GM18498 (cell line): Measurements from ENCODE around the gene ZNF678.
"Not testable (repeated sequence)": the region's sequence is repeated elsewhere in the genome, so short reads cannot be mapped to it uniquely, and the experiment has no call there.

Experiments used
- ATAC-seq: cut with Tn5 transposase; IDR thresholded peaks from one replicate; pipeline ENCODE4 v1.9.1; 2021; ENCODE audit warnings: mild to moderate bottlenecking, moderate library complexity; ENCODE audit not compliant: unreplicated experiment

ZNF678 gene

DNA sequence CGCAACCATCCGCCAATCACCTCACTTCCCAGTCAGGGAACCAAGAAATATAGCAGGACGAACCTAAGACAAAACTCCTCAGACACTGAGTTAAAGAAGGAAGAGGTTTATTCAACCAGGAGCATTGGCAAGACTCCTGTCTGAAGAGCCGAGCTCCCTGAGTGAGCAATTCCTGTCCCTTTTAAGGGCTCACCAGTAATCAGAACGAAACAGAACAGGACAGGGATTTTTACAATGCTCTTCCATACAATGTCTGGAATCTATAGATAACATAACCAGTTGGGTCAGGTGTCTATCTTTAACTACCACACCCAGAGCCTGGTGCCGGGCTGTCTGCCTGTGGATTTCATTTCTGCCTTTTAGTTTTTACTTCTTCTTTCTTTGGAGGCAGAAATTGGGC is 32.9 kb downstream of the ZNF678 start:
- ATAC-seq = not testable (repeated sequence)

DNA sequence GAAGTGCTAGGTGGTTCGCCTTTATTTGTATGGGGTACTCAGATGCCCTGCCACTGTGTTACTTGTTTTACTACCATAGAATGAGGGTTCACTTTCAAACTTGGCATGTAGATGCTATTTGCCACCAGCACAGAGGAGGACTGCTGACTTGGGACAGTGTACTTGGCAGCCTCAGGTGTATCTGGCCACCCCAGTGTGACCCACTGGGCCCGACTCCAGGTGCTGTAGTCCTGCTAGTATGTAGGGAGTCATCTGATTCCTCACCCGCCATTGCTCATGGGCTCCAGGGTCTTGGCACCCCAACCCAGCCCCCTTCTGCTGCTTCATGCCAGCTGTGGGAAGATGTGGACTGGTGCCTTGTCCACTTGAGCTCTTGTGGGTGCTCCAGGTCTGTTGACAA is 40.0 kb downstream of the ZNF678 start:
- ATAC-seq = no peak

DNA sequence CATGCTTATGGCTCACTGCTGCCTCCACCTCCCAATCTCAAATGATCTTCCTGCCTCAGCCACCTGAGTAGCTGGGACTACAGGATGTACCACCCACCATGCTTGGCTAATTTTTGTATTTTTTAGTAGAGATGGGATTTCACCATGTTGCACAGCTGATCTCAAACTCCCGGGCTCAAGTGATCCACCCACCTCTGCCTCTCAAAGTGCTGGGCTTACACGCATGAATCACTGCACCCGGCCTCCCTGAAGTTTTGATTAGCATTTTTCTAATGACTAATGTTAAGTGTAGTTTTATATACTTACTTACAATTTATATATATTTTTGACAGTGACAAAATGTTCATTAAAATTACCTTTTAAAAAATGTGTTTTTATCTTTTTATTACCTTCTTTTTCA is 41.1 kb downstream of the ZNF678 start:
- ATAC-seq = no peak

DNA sequence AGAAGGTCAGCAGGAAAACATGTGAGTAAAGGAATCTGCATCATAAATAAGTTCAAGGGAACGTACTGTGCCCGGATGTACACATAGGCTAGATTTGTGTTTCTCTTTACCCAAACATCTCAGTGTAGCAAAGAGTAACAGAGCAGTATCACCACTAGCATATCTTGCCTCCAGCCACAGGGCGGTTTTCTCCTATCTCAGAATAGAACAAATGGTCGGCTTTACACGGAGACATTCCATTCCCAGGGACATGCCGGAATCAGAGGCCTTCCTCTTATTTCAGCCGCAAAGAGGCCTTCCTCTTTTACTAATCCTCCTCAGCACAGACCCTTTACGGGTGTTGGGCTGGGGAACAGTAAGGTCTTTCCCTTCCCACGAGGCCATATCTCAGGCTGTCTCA is 42.9 kb downstream of the ZNF678 start:
- ATAC-seq = not testable (repeated sequence)

DNA sequence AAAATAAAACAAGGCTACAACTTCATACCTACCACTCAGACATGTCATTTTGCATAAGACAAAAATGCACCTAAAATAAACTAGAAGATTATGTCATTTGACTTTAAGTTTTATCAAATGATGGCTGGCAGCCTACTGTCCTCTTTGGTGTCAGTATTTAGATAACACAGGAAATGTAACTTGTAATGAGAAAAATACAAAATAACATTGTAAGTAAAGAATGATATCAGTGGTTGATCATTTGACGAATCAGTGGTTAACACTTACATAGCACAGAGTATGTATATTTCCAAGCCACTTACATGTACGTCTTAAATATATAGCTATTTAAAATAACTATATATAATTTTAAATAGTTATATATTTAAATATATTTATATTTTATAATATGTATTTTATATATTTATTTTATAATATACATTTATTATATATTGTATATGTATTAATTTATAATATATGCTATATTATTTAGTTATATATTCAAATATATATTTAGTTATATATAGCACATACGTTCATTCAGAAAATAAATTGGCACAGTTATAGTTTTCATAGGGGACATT is 44.1 kb downstream of the ZNF678 start:
- ATAC-seq = no peak

- ATAC-seq = no peak
These were observed 49.3 kb downstream of the ZNF678 start for GRCh38 chr1:227612658-227613057.

DNA sequence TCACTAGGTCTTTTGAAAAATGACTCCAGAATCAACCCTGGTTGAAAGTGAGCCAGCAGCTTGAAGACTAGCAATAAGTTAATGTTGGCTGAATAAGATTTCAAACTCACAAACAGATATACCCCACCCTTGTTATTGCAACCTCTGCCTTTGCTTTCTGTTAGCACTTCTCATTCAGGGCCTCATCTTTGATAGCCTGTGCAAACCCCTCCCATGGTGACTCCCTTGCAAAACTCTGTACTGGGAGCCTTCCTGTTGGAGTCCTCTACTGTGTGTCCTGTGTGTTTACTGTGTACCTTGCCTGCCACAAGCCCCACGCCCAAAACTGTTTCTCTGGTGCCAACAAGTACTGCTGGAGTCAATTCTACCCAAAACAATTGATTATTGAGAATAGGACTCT is 50.2 kb downstream of the ZNF678 start:
- no peak for ATAC-seq

DNA sequence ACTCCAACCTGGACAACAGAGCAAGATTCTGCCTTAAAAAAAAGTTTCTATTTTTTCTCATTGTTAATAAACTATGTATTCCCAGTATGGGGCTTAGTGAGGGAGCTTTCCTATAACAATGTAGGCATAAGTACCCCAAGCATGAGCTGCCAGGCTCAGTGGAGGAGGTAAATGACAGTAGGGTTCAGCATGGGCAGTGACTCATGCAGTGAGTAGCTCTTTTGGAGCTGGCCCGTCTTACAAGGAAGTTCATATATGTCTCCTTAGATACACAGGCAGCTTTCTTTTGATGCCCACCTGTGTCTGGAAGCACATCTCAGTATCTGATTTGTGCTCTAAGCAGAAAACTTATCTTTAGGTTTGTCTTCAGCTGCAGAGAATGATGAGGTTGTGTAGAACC is 57.9 kb downstream of the ZNF678 start:
- no peak for ATAC-seq

DNA sequence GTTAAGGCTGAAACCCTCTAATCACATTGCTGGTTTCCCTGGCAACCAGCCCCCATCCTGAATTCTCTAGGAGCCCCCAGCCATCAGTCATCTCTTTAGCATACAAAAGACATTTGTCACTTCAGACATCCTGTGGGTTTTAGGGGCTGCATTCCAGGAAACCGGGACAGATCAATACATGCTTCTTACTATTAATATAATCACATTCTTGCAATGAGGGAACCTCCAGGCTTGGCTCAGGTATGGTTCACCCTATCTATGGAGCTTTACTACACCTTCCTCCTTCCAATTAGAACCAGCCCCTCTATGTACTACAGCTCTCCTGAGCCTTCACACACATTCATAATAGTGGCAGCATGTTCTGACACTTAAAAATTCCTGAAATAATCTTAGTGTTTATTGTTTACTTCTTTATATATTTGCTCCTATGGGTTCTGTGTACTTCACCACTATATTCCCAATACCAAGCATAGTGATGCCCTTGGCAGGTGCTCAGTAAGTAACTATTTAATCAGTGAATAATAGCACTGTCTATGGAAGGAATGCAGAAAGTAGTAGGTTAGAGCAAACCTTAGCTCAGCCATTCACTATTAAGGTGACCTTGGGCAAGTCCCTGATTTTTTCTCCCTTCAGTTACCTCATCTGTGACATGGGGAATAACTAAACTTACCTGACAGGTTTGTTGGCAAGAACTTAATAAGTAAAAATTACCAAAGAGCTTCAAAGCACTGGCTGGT is 59.6 kb downstream of the ZNF678 start:
- no peak for ATAC-seq

DNA sequence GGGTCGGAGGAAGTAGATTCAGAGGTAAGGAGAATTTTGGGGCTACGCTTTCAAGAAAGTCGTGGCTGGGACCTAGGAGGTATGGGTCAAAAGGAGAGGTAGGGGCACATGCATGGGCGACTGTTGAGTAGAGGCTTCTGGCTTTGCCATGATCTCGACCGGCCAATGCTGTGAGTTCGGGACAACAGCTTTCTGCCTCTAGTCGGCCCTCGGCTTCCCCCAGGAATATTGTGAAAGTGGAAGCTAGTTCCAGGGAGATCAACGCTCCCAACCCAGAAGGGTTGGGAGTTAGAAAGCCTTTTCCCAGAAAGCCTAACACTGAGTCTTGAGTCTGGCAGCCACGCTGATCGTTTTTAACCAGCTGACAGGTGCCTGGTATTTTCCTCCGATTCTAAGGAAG is 69.0 kb downstream of the ZNF678 start:
- ATAC-seq = no peak

DNA sequence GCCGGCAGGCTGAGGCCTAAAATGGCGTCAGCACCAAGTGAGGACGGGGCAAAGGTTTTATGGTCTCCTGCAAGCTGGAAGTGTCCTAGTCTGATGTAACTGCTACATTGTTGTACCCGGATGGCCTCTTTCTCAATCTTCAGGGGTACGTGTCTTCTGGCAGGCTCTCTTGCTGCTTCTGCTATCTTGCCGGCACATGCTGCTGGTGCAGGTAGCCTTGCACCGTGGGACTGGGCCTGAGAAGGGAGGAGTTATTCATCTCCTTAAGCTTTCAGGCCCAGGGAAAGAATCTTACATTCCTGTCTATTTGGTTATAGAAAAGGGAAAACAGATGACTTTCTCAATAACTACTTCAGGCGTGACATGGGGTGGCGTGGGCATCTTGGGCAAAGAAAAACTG is 72.2 kb downstream of the ZNF678 start:
- no peak for ATAC-seq

DNA sequence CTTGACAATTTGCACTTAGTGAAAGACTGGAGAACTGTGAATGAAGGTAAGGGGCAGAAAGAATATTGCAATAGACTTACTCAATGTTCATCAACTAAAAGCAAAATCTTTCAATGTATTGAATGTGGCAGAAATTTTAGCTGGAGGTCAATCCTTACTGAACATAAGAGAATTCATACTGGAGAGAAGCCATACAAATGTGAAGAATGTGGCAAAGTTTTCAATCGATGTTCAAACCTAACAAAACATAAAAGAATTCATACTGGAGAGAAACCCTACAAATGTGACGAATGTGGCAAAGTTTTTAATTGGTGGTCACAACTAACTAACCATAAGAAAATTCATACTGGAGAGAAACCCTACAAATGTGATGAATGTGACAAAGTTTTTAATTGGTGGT is 91.1 kb downstream of the ZNF678 start:
- no peak for ATAC-seq

DNA sequence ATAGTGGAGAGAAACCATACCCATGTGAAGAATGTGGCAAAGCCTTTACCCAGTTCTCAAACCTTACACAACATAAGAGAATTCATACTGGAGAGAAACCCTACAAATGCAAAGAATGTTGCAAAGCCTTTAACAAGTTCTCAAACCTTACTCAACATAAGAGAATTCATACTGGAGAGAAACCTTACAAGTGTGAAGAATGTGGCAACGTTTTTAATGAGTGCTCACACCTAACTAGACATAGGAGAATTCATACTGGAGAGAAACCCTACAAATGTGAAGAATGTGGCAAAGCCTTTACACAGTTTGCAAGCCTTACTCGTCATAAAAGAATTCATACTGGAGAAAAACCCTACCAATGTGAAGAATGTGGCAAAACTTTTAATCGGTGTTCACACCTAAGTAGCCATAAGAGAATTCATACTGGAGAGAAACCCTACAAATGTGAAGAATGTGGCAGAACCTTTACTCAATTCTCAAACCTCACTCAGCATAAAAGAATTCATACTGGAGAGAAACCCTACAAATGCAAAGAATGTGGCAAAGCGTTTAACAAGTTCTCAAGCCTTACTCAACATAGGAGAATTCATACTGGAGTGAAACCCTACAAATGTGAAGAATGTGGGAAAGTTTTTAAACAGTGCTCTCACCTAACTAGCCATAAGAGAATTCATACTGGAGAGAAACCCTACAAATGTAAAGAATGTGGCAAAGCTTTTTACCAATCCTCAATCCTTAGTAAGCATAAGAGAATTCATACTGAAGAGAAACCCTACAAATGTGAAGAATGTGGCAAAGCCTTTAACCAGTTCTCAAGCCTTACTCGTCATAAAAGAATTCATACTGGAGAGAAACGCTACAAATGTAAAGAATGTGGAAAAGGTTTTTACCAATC is 91.7 kb downstream of the ZNF678 start:
- ATAC-seq = no peak

GRCh38 chr1:227661495-227661894 is 98.1 kb downstream of the ZNF678 start:
- ATAC-seq = no peak

DNA sequence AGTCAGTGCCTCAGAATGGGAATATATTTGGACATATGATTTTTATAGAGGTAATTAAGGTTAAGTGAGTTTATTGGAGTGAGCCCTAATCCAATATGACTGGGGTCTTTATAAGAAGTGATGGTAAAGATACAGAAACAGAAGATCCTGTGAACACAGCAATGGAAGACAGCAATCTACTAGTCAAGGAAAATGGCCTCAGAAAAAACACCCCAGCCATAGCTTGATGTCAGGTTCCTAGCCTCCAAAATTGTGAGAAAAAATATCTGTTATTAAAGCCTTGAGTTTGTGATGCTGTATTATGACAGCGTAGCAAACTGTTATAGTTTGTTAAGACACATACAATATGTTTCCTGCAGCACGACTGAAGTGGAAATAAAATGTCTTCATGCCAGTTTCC is 99.6 kb downstream of the ZNF678 start:
- no peak for ATAC-seq

GRCh38 chr1:227666286-227666685 is 102.9 kb downstream of the ZNF678 start:
- ATAC-seq = no peak

GRCh38 chr1:227673441-227673840 is 110.1 kb downstream of the ZNF678 start:
- ATAC-seq = no peak

DNA sequence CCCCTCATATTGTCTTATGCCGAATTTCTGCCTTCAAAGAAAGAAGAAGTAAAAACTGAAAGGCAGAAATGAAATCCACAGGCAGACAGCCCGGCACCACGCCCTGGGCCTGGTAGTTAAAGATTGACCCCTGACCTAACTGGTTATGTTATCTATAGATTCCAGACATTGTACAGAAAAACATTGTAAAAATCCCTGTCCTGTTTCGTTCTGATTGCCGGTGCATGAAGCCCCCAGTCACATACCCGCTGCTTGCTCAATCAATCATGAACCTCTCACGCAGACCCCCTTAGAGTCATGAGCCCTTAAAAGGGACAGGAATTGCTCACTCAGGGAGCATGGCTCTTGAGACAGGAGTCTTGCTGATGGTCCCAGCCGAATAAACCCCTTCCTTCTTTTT is 122.5 kb downstream of the ZNF678 start:
- ATAC-seq = no peak

DNA sequence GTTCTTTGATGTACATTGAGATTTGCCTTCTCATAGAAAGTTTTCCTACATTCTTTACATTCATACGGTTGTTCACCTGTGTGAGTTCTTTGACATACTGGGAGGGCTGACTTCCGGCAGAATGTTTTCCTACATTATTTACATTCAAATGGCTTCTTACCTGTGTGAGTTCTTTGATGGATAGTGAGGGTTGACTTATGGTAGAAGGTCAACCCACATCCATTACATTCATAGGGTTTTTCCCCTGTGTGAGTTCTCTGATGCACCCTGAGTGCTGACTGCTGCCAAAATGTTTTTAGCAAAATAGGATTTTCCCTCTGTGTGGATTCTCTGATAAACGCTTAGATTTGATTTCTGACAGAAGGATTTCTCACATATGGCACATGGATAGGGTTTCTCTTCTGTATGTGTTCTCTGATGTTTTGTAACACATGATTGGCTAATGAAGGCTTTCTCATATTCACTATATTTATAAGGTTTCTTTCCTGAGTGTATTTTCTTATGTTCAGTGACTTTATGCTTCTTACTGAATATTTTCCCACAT is 134.0 kb downstream of the ZNF678 start:
- ATAC-seq = no peak

- not testable (repeated sequence) for ATAC-seq
These were observed 138.3 kb downstream of the ZNF678 start for GRCh38 chr1:227701631-227702030.

GRCh38 chr1:227707846-227708245 is 144.5 kb downstream of the ZNF678 start:
- no peak for ATAC-seq

DNA sequence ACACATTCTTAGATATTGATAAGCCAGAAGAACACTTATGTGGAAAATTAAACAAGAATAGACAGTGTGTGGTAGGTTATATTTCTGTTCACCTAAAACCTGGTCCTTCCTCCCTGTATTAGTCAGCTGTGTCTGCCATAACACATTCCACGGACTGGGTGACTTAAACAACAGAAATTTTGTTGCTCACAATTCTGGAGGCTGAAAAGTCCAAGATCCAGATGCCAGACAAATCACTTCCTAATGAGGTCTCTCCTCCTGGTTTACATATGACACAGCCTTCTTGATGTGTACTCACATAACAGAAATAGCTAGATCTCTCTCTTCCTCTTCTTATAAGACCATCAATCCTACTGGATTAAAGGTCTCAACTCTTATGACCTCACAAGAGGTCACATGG is 146.1 kb downstream of the ZNF678 start:
- ATAC-seq = no peak
